ENCODE data around the gene CLIC5. TPM values are rescaled to one million over a fixed set of nuclear protein-coding genes. Genes with fewer than 3 reads are reported as not detected.
A peak's percentile ranks its signal among the peaks of the same experiment; 100 is the strongest.

CLIC5 gene
- total and polyA plus RNA-seq, 12 donors = 0.94 to 5.6 (median 1.6) TPM

GRCh38 chr6:46042355-46042999, 26.8 kb upstream of the CLIC5 start:
- intact Hi-C loops (cut with DNase I) = no loop called here
- H3K9me3 ChIP-seq (replicated peaks in 1 of 3) = no peaks in the 10 kb centered on the region
- 56 to 64% (median 62%) methylated on average over 5 of the region's 5 CpGs for whole genome bisulfite sequencing, 4 donors
- H3K27me3 ChIP-seq = no peaks in the 10 kb centered on the region
- no peaks in the 10 kb centered on the region for H3K36me3 ChIP-seq (replicated peaks in 1 of 2)
- no peak overlapping the region for H3K4me3 ChIP-seq
- H3K4me1 ChIP-seq (replicated peaks in 1 of 2) = peaks cover 0 to 5% of the 10 kb centered on the region in 2 donors
- TF ChIP-seq CTCF (IDR thresholded peaks at IDR 0.05) (peak; percentile 19 to 62 (median 53)), POLR2A (IDR thresholded peaks at IDR 0.05) (no peak)
- peak in 4 of 7 donors; percentile 13 to 57 (median 26) for DNase-seq
- H3K27ac ChIP-seq = no peak overlapping the region

- H3K4me1 ChIP-seq (replicated peaks in 1 of 2) = peaks cover 0 to 5% of the 10 kb centered on the region in 2 donors
- intact Hi-C loops (cut with DNase I) = no loop called here
- DNase-seq = no peak
- no peak overlapping the region for H3K27ac ChIP-seq
- WGBS, 4 donors = 94 to 98% (median 94%) methylated on average over 7 of the region's 7 CpGs
- TF ChIP-seq CTCF (IDR thresholded peaks at IDR 0.05) (no peak), POLR2A (IDR thresholded peaks at IDR 0.05) (no peak)
- no peaks in the 10 kb centered on the region for H3K27me3 ChIP-seq
- H3K4me3 ChIP-seq = no peak overlapping the region
- H3K9me3 ChIP-seq (replicated peaks in 1 of 3) = no peaks in the 10 kb centered on the region
- no peaks in the 10 kb centered on the region for H3K36me3 ChIP-seq (replicated peaks in 1 of 2)
Measured at GRCh38 chr6:46040288-46040687, 24.6 kb upstream of the CLIC5 start.

DNA sequence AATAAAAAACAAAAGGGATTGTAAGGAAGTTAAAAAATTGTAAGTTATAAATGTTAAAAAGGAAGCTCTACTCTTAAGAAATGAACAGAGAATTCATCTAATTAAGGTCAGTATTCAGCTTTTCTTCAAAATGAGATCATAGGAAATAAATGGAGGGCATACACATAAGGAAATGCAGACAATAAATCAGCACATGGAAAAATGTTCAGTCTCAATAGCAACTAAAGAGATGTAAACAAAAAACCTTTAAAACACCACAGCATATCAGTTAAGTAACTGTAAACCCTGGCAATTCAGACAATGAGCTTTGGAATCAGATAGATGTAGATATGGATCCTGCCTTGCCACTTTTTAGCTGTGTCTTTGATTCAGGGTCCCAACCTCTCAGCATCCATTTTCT, 24.0 kb upstream of the CLIC5 start:
- Histone ChIP-seq H3K27me3 (no peaks in the 10 kb centered on the region), H3K36me3 (replicated peaks in 1 of 2) (no peaks in the 10 kb centered on the region), H3K4me1 (replicated peaks in 1 of 2) (no peaks in the 10 kb centered on the region), H3K4me3 (no peak overlapping the region), H3K27ac (no peak overlapping the region), H3K9me3 (replicated peaks in 1 of 3) (no peaks in the 10 kb centered on the region)
- intact Hi-C loops (cut with DNase I) = no loop called here
- DNase-seq = no peak
- TF ChIP-seq CTCF (IDR thresholded peaks at IDR 0.05) (no peak), POLR2A (IDR thresholded peaks at IDR 0.05) (no peak)

DNA sequence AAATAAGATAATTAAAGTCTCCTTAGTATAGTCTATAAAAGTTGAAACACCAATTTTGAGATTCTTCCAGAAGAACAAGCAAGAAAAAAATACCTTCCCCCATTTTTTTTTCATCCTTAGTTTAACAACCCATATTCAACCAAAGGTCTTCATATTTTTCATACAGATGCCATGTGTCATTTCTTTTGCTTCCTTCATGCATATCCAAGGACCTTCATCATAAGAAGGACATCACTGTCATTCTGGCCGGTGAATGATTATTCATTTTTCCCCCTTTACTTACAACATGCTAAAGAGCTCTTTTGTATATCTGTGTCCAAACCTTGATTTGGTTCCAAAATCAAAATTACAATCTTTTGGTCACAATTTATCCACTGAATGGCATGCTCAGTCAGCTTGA, 21.3 kb upstream of the CLIC5 start:
- TF ChIP-seq CTCF (IDR thresholded peaks at IDR 0.05) (no peak), POLR2A (IDR thresholded peaks at IDR 0.05) (no peak)
- Histone ChIP-seq H3K4me1 (replicated peaks in 1 of 2) (no peaks in the 10 kb centered on the region), H3K27me3 (no peaks in the 10 kb centered on the region), H3K36me3 (replicated peaks in 1 of 2) (no peaks in the 10 kb centered on the region), H3K27ac (no peak overlapping the region), H3K9me3 (replicated peaks in 1 of 3) (no peaks in the 10 kb centered on the region), H3K4me3 (no peak overlapping the region)
- 63 to 78% (median 72%) methylated on average over 1 of the region's 1 CpG for WGBS, 4 donors
- intact Hi-C loops (cut with DNase I) = no loop called here
- DNase-seq = no peak

Data from adrenal gland (tissue), 12 donors.